SK-MEL-5 (cell line): Measurements from ENCODE around the gene GNAL. TPM values are rescaled to one million over a fixed set of nuclear protein-coding genes. Genes with fewer than 3 reads are reported as not detected.
"Not testable (repeated sequence)": the region's sequence is repeated elsewhere in the genome, so short reads cannot be mapped to it uniquely, and the experiment has no call there.

Source experiments
- DNase-seq: peaks from one replicate; pipeline ENCODE4 v3.0.0-alpha.2; 2016; ENCODE audit warnings: low read depth, low spot score
- in situ Hi-C: cut with HindIII; loops from 2 replicates; pipeline ENCODE4 v1.10.0; 2016; ENCODE audit warnings: low sequenced_read_pairs, high pct_unique_total_duplicates, low pct_unique_long_range_greater_than_20kb
- total RNA-seq: library from RNA; depleted of rRNA; stranded (reverse); fragments of >200 nt; shearing (Covaris generic); gene quantifications from 2 replicates; pipeline ENCODE4 v1.2.3, GENCODE V29; 2014

GNAL gene
- total RNA-seq, 1 experiment from 2014 or later = 18.8 TPM

GRCh38 chr18:11700876-11701275, 11.8 kb downstream of the GNAL start:
- in situ Hi-C loops = no loop called here
- DNase-seq = no peak

GRCh38 chr18:11710578-11710977, 21.5 kb downstream of the GNAL start:
- in situ Hi-C loops = no loop called here
- no peak for DNase-seq

DNA sequence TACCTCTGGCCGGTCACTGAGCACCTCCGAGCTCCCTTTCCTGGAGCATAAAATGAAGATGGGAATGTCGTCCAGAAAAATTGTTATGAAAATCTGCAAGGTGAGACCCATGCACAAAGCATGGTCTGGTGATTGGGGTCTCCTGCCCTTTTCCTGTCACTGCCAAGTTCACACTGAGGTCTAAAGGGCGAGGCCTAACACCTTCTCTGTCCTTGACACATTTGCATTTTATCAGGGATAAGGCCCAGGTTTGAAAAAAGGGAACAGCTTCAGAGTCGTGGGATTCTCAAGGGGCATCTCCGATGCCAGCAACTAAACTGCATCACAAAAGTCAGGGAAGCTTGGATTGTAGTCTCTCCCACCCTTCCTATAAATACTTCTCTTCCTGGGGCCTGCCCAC, 24.7 kb downstream of the GNAL start:
- in situ Hi-C loops = no loop called here
- no peak for DNase-seq

GRCh38 chr18:11714244-11714918, 25.3 kb downstream of the GNAL start:
- in situ Hi-C loops = no loop called here
- DNase-seq = no peak

GRCh38 chr18:11716767-11717315, 27.8 kb downstream of the GNAL start:
- DNase-seq, in situ Hi-C loops: not testable (repeated sequence)

DNA sequence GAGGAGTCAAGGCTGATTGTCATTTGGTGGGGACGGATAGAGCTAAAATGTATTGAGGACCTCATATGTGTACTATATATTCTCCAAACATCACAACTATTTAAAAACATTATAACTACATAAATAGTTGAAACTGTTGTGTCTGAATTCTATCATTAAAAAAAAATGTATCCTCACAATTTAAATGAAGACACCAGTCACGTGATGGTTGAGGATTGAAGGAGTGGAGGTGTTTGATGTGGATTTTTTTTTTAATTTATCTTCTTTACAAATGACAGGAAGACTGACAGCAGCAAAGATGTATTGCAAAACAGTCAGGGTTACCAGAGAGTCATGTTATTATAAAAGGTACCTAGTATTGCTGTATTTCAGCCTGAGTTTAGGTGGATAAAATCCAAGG, 30.0 kb downstream of the GNAL start:
- DNase-seq = no peak
- in situ Hi-C loops = no loop called here

DNA sequence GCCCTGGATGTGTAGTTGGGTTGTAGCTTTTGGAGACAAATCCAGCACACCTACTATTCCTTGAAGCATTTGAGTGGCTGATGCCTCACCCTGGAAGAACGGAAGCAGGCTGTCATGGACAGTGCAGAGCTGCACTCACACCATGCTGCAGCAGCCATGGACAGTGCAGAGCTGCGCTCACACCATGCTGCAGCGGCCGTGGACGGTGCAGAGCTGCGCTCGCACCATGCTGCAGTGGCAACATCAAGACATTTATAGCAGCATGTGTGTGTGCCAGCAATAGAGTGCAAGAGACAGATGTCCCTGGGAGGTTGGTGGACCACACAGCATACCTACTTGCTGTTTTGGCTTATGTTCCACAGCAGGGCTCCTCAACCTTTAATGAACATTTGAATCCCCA, 30.6 kb downstream of the GNAL start:
- DNase-seq = no peak
- in situ Hi-C loops = no loop called here

DNA sequence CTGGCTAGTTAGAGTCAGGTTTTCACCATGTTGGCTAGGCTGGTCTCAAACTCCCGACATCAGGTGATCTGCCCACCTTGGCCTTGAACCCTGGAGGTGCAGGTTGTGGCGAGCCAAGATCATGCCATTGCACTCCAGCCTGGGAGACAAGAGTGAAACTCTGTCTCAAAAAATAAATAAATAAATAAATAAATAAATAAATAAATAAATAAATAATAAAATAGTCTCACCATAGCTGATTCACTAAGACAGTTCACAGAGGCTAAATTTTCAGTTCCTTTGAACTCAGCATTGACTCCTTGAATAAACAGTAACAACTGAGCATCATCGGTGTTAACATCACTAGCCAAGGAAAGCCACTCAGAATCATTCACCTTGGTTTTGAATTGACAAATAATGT, 32.7 kb downstream of the GNAL start:
- in situ Hi-C loops = no loop called here
- no peak for DNase-seq

- in situ Hi-C loops = no loop called here
- no peak for DNase-seq
These were observed 35.7 kb downstream of the GNAL start for GRCh38 chr18:11724781-11725180.

DNA sequence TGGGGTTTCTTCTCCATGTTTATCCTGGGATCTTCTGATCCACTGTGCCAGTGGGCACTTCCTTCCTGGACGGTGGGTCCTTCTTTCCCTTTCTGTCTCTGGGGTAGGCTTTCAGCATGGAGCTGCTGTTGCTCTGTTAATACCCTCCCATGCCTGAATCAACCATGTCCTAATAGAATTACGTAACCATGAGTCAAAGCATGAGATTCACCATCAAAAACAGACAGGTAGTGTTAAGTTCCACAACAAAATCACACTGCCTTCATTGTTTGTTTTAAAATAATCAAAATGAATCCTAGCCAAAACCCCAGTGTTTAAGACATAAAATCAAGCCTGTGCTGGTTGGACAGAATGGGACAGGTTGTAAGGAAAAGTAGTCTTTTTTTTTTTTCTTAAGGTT, 37.5 kb downstream of the GNAL start:
- in situ Hi-C loops = no loop called here
- DNase-seq = peak; percentile 18

DNA sequence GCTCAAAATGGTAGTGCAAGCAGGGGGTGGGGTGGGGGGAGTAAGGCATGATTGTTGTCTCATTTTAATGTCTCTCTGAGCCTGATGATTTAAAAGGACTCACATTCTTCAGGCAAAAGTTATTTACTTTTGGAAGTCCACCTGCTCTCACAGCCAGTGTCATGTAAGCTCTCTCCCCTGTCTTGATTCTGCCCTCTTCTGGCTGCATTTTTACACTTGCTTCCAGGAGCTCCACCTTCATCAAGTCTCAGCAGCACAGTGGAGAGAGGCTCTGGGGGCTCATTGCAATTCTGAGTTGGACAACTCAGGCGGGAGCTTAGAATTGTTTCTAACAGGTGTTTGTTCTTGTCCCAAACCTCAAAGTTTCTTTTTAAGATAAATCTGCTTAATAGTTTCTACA, 39.2 kb downstream of the GNAL start:
- peak; percentile 65 for DNase-seq
- in situ Hi-C loops = no loop called here

DNA sequence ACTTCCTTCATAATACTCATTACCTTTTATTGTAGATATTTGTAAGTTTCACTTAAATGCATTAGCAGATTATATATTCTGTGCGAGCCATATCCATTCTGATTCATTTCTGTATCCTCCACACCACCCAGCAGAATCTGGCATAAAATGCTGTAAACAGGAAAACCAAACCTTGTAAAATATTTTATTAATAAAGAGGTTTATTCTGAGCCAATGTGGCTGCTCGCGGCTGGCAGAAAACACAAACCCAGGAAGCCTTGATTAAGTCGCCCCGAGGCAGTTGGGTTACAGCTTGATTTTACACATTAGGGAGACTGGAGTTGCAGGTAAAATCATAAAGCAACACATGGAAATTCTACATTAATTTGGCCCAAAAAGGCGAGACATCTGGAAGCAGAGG, 40.5 kb downstream of the GNAL start:
- in situ Hi-C loops = no loop called here
- DNase-seq = no peak

DNA sequence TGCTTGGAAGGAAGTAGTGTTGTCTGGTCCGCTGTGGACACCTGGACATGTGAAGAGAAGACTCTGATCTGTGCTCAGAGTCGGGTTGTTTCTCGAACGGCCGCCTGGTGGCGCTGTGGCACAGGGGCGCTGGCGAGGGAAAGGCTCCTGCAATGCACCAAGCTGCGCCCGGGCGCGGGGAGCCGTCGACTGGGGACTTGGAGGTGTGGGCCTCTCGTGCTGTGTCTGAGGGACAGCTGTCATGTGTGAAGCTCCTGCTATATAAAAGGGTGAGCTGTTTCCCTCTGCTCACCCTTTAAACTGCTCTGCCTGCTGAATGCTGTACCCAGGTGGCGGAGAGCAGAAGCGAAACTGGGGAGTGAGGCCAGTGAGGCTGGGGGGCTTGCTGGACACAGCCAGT, 44.0 kb downstream of the GNAL start:
- in situ Hi-C loops = no loop called here
- DNase-seq = peak; percentile 69

DNA sequence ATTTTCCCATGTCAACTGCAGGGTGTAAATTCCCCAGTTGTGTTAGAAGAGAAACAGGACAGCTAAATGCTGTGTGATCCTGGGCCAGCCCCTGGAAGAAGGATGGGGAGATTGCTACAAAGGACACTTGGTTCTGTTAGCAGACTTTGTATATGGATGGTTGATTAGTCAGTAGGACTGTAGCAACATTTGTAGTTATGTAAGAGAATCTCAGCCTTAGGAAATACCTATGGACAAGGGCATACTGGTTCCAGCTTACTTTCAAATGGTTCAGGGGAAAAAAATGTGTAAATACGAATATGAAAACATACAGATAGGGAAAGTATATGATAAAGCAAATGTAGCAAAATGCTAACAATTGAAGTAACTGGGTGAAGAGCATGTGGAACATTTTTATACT, 47.6 kb downstream of the GNAL start:
- DNase-seq = no peak
- in situ Hi-C loops = no loop called here

- in situ Hi-C loops = no loop called here
- no peak for DNase-seq
These were observed 50.8 kb downstream of the GNAL start for GRCh38 chr18:11739893-11740292.

DNA sequence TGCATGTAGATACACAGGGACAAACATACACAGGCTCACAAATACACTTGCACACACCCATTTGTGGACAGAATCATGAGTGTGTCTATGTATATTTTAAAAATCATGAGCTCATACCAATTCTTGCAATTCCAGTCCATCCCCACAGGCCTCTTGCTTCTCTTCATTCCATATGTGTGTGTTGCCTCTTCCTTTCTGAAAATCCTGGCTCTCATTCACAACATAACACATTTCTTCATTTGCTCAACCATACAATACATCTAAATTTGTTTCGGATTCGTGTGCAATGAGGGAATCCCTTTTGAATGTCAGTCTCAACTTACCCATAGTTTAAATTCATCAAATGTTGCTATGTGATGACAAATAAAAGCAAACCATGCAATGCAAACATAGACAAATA, 51.4 kb downstream of the GNAL start:
- in situ Hi-C loops = no loop called here
- no peak for DNase-seq

DNA sequence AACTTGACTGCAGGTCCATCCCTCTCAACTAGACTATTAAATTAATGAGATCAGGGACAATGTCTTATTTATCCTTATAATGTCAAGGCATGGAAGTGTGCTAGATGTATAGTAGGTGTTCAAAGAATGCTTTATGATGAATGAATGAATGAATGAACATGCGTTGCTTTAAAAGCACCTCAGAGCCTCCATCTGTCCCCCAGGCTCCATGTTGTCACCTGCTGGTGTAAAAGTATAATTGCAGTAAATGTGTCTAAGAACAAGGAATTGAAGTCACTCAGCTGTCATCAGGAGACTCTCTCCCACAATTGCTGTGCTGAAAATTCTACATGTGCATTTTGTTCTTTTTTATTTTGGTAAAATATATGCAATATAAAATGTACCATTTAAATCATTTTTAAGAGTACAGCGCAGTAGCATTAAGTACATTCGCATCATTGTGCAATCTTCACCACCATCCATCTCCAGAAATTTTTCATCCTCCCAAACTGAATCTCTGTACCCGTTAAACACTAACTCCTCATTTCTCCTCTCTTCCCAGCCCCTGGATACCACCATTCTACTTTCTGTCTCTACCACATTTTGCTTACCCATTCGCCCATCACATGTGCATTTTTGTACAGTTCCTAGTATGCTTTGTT, 52.6 kb downstream of the GNAL start:
- DNase-seq = peak; percentile 58

GRCh38 chr18:11745521-11745920, 56.5 kb downstream of the GNAL start:
- in situ Hi-C loops = no loop called here
- no peak for DNase-seq

More for the DNA sequence above, 52.6 kb downstream of the GNAL start:
- in situ Hi-C loops = no loop called here

GRCh38 chr18:11747286-11747685, 58.2 kb downstream of the GNAL start:
- in situ Hi-C loops = no loop called here
- no peak for DNase-seq
